NCI-H526 treated with DMSO at 0.1 percent for 48 hours (cell line): ENCODE measurements around the gene MCTP2.

Experiments
- DNase-seq: peaks from one replicate; lab custom pipeline; 2025; lab: John Stamatoyannopoulos, UW

MCTP2 gene

DNA sequence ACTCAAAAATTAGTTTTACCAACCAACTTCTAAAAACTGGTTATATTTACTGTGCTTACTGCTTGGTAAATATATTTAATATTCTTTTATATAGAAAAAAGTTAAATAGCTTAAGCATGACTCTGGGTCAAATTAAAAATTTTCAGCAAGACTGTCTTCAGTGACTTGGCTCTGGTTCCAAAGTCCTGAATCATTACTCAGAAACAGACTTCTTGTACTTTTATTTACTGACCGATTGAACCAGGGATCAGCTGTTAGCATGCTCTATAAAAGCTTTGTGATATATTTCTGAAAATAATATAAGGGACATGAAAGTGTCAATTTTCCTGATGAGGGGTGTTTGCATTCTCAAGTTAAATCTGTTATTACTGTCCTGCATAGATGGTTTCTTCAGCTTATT lies 164.3 kb downstream of the MCTP2 start:
- no peak for DNase-seq

DNA sequence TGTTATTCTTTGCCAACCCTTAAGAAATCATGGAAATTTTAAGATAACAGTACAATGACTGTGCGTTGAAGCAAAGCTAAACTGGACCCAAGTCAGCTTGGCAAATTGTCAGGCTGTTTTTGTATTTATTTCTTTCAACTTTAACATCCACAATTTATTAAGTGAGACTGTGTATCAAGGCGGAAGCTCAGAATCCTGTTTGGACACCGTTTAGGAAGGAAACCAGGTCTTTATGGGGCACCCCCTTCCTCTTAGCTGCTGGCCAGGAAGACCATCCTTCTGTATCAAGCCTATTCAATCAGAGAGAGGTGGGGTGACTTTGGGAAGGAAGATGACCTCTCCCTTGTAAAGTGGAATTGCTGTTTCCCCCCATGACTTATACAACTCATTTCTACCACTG lies 166.0 kb downstream of the MCTP2 start:
- no peak for DNase-seq

DNA sequence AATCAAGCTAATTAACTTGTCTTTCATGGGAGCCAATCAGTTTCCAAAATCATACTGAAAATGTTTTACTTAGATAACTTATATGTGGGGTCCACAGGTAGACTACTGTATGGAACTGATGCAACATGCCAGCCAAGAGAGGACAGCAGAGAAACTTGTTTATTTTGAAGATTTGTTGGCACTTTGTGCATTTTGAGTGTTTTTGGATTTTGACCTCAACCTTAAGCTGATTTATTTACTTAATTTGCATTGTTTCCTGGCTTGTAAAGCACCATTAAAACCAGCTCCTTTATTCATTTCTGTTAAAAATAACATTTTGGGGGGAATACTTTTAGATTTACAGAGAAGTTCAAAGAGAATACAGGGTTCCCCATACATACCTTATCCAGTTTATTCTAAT lies 166.6 kb downstream of the MCTP2 start:
- DNase-seq = no peak

DNA sequence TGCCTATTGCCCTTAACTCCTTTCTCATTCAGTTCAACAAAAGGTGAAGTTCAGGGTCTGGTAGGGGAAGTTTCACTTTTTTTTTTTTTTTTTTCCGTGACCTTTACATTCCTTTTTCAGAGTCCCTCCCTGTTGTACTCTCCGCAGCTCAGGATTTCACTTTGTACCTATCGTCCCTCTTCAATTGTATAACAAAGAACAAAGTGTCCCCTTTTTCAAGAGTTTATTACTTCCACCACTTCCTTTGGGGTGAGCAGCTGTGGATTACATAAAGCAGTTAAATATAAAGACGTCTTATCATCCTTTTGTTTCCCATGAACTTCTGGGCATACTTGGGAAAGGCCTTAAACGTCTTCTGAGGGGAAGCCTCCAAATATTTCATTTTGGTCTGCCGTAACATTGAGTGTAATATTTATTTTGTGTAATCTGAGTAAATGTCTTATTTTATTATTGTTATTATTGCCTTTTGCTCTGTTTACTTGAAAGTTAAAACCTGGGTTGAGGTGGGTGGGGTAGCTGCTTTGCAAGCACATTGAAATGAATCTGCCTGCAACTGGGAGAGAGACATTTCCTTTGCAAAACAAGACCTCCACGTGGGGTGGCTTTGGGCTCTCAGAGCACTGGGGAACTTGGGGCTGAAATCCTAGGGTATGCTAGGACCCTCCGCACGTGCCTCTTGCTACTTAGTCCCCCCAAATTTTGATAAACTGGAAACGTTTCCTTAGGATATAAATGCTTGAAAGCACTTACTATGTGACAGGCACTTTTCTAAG lies 169.4 kb downstream of the MCTP2 start:
- DNase-seq = peak; percentile 12

GRCh38 chr15:94403331-94403730 lies 172.0 kb downstream of the MCTP2 start:
- no peak for DNase-seq

DNA sequence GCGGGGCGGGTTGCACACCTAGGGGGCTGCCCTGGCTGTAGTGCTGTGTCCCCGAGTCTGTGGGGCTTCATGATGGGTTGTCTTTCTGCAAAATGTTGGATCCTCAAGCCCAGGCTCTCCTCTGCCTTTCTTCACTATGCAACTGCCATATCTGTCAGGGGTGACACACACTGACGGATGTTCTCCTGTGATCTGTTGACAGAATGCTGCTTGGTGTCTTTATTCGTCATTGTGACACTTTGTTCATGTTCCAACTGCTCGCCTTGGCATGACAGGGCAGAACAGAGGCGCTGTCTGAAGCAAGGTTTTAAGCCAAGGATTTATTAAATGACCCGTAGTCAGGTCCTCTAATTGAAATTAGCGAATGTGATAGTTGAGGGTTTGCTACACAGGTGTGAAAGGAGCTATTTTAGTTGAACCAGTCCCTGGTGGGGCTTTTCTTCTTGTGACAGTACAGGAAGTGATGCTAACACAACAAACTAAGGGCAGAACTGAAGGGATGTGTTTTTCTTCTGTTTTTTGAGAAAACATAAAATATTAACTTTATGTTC lies 173.4 kb downstream of the MCTP2 start:
- DNase-seq = no peak

DNA sequence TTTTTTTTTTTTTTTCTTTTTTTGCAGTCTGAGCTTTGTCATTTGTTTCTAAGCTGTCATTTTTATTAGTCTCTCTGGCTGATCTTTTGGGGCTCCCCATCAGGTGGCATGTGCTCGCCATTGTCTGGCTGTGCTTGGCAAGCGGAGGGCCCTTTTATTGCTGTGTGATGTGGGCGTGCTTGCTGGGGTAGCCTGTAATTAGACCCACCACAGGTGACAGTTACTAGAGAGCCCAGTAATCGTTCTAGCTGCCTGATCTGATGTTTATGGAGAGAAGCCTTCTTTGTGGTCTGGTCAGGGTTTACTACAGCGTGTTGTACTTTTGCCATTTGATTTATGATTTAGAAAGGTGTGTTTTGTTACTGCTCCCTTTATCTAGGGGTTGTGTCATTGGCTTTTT lies 179.9 kb downstream of the MCTP2 start:
- peak; percentile 24 for DNase-seq

GRCh38 chr15:94411846-94412245 lies 180.5 kb downstream of the MCTP2 start:
- DNase-seq = no peak

- DNase-seq = peak; percentile 22
Measured at GRCh38 chr15:94412979-94413746, 181.8 kb downstream of the MCTP2 start.

- no peak for DNase-seq
Measured at GRCh38 chr15:94414916-94415315, 183.6 kb downstream of the MCTP2 start.

GRCh38 chr15:94416267-94416666 lies 184.9 kb downstream of the MCTP2 start:
- no peak for DNase-seq

DNA sequence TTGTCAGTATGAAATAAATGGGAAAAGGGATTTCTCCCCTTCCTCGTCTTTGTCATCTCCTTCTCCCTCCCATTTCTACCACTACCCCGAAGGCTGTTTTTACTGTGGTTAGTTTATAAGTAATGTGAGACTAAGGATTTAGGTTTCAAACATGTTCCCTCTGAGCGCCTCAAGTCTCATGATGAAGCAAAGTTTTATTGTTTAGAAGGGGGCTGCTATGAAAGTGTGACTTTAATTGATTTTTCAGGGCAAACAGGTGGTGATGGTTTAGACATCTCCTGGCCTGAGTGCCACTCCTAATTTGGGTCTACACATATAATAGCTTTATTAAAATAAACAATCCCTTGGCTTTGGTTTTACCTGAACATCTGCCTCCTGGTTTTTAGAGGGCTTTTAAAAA lies 185.5 kb downstream of the MCTP2 start:
- no peak for DNase-seq

- DNase-seq = no peak
Measured at GRCh38 chr15:94417501-94418293, 186.3 kb downstream of the MCTP2 start.

DNA sequence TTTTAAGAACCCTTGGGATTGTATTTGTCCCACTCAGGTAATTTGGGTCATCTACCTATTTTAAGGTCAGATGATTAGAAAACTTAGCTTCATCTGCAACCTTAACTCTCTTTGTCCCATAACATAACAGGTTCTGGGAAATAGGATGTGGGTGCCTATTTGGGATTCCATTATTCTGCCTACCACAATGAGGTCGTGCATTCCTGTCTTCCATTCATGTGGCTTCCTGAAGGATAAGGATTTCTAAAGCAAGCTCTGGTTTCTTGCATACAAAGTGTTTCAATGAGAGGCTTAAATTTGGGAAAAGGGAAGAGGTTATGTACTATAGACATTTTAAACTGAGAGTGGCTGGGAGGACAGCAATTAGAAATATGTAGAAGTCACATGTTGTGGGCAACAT lies 190.3 kb downstream of the MCTP2 start:
- DNase-seq = no peak

DNA sequence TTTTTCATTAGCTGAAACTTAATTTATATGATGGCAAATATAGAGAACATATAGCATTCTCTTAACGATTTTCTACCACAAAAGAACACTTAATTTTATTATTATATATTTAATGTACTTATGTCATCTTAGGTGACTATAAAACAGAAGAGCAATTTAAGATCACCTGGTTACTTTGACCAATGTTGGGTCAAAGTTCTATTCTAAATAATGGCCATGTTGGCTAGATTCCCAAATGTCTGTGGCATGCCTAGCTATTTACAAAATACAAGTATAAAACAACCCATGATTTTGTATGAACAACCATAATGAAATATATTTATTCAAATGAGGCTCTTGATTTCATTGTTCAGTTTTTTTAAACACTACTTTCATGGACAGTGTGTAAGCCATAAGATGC lies 200.9 kb downstream of the MCTP2 start:
- DNase-seq = no peak

GRCh38 chr15:94439158-94439557 lies 207.8 kb downstream of the MCTP2 start:
- DNase-seq = no peak

DNA sequence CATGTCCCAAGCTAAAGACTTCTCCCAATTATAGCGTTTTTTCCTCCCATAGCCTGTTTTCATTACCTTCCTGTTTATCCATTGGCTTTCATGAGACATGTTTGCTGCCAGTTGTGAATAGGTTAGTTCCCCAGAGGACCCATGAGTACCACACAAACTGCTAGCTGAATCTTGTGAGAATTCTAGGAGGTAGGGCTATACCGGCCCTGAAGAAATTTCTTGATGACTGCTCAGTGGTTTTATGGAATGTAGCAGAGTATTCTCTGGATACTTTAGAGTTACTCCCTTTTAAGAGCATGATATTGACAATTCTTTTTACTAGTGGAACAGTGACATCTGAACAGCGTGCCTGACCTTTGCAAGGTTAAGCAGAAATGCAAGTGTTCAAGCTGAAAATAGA lies 210.4 kb downstream of the MCTP2 start:
- DNase-seq = no peak

DNA sequence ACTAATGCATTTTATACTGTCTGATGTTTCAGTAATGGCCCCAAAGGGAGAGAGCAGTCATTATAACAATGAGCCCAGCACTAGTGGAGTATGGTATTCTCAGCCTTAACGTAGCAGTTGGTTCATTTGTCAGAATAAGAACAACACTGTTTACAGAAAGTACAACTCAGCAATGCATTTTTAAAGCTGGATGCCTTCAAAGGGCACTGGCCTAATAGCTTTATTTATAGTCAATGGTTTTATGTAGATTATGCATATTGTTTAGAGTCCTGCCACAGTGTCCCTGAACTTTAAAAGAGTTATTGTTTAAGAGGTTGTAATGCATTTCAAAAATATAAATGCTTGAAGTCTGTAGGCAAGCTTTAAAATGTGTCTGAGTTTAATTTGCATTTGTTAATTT lies 211.1 kb downstream of the MCTP2 start:
- DNase-seq = no peak

DNA sequence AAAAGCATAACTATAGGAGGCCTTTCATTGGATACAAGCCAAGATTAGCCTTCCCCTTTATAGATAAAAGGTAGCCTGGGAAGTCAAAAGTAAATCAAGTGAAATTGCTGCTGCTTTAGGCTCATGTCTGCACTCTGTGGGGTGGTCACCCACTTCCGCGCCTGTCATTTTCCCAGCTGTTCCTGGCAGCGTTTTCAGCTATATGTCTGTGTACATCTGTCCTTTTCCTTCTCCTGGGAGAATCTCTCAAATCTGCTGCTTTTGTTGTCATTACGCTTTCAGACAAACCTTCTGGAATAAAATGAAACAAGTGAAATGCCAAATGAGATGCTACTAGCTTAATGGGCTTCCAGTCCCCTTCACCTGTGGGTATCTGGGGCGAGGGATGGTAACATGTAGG lies 211.8 kb downstream of the MCTP2 start:
- no peak for DNase-seq

- no peak for DNase-seq
Measured at GRCh38 chr15:94445566-94446160, 214.3 kb downstream of the MCTP2 start.

GRCh38 chr15:94446441-94446840 lies 215.1 kb downstream of the MCTP2 start:
- no peak for DNase-seq

- DNase-seq = no peak
Measured at GRCh38 chr15:94451466-94451865, 220.1 kb downstream of the MCTP2 start.
